Lower leg skin (tissue), 3 donors: ENCODE measurements around the gene MAP1LC3B2.

Experiments
- POLR2A ChIP-seq, 2 donors: fragments of 450-650 bp; IDR thresholded peaks; one replicate each; pipeline ENCODE4 v1.6.1; 2016 to 2017; ENCODE audit warnings: antibody characterized with exemption in 2 of 2, mild to moderate bottlenecking in 1 of 2, moderate library complexity in 1 of 2
- TF ChIP-seq, protein P1 (sequence below), 3 donors: fragments of 450-650 bp; IDR thresholded peaks; one replicate each; pipeline ENCODE4 v1.5.1; 2016; ENCODE audit warnings: antibody characterized with exemption in 3 of 3, mild to moderate bottlenecking in 3 of 3, moderate library complexity in 2 of 3

- TF ChIP-seq, protein P1, sequence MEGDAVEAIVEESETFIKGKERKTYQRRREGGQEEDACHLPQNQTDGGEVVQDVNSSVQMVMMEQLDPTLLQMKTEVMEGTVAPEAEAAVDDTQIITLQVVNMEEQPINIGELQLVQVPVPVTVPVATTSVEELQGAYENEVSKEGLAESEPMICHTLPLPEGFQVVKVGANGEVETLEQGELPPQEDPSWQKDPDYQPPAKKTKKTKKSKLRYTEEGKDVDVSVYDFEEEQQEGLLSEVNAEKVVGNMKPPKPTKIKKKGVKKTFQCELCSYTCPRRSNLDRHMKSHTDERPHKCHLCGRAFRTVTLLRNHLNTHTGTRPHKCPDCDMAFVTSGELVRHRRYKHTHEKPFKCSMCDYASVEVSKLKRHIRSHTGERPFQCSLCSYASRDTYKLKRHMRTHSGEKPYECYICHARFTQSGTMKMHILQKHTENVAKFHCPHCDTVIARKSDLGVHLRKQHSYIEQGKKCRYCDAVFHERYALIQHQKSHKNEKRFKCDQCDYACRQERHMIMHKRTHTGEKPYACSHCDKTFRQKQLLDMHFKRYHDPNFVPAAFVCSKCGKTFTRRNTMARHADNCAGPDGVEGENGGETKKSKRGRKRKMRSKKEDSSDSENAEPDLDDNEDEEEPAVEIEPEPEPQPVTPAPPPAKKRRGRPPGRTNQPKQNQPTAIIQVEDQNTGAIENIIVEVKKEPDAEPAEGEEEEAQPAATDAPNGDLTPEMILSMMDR (IDR thresholded peaks at IDR 0.05) = no peak
- no peak for TF ChIP-seq POLR2A (IDR thresholded peaks at IDR 0.05)
Measured at GRCh38 chr12:116513944-116514343, 45.2 kb upstream of the MAP1LC3B2 start.
